CD4-positive, alpha-beta T cell treated with Interleukin-4 for 4 hours (primary cell): ENCODE measurements around the gene TRAF5.
"Not testable (repeated sequence)": the region's sequence is repeated elsewhere in the genome, so short reads cannot be mapped to it uniquely, and the experiment has no call there.

ENCODE experiments used
- DNase-seq: peaks from one replicate; pipeline ENCODE4 v3.0.0-alpha.2; 2020

Gene TRAF5

DNA sequence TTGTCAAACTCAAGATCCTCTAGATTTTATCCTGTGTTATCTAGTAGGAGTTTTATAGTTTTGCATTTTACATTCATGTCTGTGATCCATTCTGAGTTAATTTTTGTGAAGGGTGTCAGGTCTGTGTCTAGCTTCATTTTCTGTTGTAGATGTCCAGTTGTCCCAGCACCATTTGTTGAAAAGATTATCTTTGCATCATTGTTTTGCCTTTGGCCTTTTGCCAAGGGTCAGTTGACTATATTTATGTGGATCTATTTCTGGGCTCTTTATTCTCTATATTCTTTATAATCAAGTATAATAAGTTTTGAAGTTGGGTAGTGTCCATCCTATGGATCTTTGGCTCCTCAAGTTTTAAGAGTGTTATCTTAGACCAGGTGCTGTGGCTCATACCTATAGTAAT is 21.9 kb downstream of the TRAF5 start:
- no peak for DNase-seq

DNA sequence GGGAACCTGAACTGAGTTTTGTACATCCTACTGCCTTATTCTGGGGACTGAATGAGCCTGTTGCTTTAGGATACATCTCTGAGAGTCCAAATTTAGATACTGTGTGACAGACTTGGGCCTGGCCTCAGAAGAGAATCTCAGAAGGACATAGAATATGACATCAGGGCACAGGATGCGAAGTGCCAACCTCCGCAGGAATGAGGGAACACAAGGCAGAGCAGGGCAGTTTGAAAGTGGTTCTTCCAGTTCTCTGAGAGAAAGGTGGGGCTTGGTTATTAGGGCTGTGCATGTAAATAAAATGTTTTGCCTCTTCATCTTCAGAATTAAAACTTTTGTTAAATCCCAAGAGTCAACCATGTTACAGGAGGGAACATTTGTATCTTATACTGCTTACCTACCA is 23.1 kb downstream of the TRAF5 start:
- DNase-seq, result no peak

DNA sequence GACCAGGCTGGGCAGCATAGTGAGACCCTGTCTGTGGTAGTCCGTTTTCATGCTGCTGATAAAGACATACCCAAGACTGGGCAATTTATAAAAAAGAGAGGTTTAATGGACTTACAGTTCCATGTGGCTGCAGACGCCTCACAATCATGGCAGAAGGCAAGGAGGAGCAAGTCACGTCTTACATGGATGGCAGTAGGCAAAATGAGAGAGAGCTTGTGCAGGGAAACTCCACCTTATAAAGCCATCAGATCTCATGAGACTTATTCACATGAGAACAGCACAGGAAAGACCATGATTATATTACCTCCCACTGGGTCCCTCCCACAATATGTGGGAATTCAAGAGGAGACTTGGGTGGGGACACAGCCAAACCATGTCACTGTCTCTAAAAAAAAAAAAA is 25.4 kb downstream of the TRAF5 start:
- not testable (repeated sequence) for DNase-seq

DNA sequence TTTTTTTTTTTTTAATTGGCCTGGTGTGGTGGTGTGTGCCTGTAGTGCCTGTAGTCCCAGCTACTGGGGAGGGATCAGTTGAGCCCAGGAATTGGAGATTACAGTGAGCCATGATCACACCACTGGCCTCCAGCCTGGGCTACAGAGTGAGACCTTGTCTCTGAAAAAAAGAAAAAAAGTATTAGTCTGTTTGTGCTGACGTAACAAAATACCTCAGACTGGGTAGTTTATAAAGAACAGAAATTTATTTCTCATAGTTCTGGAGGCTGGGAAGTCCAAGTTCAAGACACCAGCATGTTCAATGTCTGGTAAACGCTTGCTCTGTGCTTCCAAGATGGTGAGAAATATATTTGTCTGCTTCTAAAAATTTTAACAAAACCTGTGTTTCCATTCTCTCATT is 25.8 kb downstream of the TRAF5 start:
- DNase-seq, result no peak

DNA sequence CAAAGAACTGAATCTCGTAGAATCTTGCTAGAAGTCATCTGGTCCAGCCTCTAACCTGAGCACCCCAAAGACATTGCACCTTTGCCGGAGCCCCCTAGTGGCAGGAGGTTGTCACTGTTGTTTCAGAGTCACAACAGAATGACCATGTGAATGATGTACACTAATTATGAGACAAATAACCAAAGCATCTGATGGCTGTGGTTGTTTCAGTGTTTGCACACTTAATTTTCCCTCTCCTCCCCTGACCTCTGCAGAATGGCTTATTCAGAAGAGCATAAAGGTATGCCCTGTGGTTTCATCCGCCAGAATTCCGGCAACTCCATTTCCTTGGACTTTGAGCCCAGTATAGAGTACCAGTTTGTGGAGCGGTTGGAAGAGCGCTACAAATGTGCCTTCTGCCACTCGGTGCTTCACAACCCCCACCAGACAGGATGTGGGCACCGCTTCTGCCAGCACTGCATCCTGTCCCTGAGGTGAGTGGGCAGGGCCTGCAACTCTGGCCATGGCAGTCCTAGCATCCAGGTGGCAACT is 26.4 kb downstream of the TRAF5 start:
- peak; percentile 70 for DNase-seq

DNA sequence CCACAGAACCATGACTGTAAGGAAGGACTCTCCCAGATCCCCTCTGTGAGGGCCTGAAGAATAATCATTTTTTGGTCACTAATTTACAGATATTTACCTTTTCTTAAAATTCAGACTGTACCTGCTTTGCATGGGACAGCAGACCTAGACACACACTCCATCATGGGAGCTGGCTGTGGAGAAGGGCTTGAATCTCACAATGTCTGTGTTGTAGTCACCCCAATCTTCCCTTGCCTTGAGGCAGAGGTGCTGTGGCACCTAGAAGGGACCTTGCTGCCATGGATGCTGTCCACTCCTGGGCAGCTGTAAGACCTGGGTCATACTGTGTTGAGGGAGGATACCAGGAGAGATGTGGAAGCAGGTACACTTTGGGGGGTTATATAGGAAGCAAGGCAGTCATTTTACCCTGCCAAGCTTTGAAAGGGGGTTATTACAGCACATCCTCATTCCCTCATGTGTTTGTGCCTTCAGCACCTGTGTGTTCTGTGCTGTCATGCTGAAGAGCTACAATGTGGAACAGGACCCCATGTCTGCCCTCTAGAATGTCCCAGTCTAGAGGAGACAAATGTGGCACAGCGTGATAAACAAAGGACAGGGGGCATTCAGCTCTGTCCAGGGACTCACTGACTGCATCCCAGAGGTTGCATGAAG is 27.1 kb downstream of the TRAF5 start:
- no peak for DNase-seq

DNA sequence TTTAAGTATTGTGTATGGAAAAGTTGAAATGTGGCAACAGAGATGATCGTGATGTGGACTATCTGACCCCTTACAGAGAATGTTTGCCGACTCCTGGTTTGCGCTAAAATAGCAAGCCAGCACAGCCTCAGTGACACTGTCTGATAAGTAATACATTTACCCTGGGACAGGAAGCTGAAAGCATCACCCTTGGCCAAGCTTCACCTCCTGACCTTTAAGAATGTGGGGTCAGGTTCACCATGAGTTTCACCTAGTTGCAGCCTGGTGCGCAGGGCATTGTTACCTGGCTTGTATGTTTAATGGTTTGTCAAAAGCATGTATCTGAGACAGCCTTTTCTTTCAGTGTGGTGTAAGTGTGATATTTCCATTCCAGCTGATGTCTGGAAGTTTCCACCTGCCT is 29.2 kb downstream of the TRAF5 start:
- no peak for DNase-seq

DNA sequence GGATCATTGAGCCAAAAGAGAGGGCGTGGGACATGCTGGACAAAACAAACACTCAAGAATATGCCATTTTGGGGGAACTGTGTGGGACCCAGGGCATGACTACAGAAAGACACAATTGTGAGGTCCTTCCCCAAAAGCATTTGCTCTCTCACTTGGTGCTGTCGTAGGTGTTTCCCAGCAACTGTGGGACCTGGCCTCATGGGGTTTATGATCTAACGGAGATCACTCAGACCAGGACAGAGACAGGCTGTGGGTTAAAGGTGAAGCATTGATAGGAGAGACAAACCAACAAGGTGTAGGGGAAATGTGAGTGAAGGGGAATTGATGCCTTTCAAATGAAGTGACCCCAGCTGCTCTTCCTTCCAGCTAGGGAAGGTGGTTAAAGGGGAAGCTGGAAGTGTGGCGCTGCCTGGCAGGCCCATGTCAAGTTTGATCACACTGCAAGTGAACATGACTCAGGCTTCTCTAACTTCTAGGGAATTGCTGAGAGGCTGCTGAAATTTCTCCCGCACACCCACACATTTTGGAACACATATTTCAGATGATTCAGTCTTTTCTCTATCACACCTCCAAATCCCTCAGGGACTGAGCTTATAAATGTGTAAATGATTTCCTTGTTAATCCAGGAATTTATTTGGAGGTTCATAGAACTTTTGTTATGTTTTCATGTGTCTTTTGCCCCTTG is 30.2 kb downstream of the TRAF5 start:
- no peak for DNase-seq

DNA sequence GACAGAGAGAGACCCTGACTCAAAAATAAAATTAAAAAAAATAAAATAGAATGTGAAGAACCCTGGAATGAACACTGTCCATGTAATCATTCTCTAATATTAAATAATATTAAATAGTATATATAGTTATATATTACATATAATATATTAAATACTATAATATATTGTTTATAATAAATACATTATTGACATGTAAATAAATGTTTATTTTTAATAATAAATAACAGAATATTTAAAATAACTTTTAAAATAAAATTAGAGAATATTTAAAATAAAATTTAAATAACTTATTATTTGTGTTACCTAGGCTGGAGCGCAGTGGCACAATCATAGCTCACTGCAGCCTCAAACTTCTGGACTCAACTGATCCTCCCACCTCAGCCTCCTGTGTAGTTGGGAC is 32.1 kb downstream of the TRAF5 start:
- DNase-seq, result no peak

DNA sequence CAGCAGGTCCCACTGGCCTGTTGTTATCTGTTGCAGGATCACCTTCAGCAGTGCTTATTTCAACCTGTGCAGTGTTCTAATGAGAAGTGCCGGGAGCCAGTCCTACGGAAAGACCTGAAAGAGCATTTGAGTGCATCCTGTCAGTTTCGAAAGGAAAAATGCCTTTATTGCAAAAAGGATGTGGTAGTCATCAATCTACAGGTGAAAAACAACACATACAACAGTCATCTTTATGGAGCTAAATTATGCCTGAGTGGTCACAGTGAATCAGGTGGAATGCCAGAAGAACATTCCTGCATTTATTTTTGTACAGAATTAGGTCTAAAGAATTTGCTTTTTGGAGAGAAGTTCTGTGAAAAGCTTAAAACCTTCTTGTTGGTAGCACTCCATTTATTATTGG is 33.2 kb downstream of the TRAF5 start:
- DNase-seq, result no peak

DNA sequence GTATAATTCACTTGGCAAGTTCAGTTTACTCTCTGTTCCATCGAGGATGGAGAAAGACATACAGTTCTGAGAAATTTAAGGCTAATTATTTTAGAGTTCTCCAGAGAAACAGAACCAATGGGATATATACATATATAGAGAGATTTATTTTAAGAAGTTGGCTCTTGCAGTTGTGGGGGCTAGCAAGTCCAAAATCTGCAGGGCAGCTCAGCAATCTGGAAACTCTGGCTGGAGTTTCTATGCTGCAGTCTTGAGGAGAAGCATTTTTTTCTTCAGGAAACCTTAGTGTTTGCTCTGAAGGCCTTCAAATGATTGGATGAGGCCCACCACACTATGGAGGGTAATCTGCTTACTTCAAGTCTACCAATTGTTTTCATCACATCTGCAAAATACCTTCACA is 34.6 kb downstream of the TRAF5 start:
- no peak for DNase-seq

DNA sequence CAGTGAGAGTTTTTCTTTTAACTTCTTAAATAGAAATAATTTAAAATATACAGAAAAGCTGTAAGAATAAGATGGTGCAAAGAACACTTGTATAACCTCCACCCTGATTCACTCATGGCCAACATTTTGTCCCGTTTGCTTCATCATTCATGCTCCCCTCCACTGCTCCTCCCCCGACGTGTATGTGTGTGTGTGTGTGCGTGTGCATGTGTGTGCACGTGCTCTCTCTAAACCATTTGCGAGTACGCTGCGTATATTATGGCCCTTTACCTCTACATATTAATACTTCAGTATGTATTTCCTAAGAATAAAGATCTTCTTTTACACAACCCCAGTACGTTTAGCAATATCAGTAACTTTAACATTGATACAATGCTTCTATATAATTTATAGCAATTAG is 43.0 kb downstream of the TRAF5 start:
- DNase-seq, result no peak

DNA sequence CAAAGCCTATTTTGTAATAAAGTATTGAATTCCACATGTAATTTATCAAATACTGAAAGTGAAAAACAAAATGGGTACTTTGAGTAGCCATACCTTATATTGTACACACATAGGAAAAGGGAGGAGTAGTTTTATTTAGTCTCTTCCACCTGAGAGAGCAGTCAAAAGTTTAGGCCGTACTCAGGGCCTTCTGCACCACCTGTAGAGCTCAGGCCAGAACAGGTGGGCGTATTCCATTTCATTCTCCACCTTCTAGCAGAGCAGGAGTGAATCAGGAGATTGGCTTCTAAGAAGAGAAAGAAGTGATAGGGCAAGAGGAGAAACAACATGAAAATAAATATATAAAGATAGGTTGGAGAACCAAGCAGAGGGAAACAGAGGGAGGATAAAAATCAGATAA is 44.0 kb downstream of the TRAF5 start:
- DNase-seq, result no peak

DNA sequence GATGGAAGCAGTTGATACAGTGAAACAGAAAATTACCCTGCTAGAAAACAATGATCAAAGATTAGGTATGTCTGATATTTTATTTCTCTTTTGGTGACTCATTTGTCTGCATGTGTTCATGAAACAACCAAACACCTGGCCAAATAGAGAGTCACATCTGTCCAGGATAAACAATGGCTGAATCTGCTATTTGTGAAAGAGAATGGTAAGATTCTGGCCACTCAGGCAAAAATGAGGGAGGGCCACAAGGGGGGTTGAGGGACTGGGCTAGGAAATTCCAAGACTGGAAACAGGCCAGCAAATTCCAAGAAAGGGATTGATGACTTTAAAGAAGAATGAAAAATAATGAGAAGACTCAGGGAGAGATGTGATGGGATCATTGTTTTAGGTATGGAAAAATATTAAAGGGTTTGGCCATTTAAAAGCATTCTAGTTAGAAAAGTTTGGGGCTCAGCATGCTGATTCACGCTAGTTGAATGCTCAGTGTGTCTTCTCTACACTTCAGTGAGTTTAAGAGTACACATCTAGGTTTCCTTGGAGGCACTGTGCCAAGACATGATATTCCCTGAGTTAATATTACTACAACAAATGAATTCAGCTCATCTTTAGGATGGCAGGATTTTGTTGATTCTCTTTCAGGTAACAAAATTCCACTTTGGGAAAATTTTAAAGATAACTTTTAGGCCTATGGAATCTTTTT is 44.9 kb downstream of the TRAF5 start:
- no peak for DNase-seq

DNA sequence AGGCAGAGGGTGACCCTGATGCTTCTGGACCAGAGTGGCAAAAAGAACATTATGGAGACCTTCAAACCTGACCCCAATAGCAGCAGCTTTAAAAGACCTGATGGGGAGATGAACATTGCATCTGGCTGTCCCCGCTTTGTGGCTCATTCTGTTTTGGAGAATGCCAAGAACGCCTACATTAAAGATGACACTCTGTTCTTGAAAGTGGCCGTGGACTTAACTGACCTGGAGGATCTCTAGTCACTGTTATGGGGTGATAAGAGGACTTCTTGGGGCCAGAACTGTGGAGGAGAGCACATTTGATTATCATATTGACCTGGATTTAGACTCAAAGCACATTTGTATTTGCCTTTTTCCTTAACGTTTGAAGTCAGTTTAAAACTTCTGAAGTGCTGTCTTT is 45.8 kb downstream of the TRAF5 start:
- DNase-seq, result no peak

DNA sequence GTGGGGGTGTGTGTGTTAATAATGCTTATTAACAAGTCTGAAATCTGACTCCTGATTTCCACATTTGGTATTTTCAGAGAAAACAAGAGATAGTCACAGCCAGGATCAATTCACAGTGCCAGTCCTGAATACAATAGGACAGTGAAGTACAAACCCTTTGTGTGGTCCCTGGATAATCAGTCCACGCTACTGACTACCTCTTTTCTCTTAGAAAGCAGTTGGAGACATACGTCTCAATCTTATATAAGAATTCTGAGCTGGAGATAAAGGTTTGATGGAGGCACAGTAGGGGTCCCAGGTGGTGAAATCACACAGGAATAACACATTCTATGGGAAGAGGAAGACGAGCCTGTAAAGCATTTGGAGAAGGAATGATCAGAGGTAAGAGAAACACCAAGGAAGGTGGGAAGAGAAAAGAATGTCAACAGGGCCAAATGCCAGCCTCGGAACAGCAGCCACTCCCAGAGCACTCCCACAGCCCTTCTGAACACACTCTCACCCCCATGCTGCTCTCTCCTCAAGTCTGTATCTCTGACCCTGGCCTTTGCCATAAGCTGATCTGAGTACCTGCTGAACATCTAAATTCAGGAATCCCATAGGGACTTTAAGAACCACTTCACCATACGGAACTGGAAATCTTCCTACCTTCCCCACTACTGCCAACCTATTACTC is 48.6 kb downstream of the TRAF5 start:
- DNase-seq, result no peak

DNA sequence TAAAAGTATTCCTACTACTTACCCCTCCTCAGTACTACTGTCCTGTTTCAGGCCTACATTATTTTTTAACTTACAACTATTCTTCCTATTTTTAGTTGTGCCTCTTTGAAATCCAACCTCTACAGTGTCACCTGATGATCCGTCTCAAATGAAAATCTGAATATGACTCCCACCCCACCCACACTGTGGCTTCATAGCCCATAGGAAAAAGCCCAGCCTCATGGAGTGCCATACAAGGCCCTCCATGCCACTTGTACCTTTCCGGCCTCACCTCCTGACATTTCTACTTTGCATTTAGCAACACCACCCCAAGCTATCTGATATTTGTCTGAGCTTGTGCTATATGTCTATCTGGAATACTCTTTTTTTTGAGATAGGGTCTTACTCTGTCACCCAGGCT is 49.3 kb downstream of the TRAF5 start:
- DNase-seq, result no peak

DNA sequence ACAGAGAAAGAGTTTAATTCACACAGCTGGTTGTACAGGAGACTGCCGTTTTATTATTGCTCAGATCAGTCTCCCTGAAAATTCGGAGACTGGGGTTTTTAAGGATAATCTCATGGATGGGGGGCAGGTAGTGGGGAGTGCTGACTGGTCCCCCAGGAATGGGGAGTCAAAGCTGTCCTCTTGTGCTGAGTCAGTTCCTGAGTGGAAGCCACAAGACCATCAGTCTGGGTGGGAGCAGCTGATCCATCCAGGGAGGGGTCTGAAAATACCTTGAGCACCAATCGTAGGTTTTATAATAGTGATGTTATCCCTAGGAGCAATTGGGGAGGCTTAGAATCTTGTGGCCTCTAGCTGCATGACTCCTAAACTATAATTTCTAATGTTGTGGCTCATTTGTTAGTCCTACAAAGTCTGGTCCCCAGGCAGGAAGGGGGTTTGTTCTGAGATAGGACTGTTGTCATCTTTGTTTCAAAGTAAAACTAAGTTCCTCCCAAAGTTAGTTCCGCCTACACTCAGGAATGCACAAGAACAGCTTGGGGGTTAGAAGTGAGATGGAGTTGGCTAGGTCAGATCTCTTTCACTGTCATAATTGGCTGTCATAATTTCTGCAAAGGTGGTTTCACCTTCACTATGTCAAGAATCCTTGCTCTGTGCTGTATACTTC is 50.3 kb downstream of the TRAF5 start:
- no peak for DNase-seq

DNA sequence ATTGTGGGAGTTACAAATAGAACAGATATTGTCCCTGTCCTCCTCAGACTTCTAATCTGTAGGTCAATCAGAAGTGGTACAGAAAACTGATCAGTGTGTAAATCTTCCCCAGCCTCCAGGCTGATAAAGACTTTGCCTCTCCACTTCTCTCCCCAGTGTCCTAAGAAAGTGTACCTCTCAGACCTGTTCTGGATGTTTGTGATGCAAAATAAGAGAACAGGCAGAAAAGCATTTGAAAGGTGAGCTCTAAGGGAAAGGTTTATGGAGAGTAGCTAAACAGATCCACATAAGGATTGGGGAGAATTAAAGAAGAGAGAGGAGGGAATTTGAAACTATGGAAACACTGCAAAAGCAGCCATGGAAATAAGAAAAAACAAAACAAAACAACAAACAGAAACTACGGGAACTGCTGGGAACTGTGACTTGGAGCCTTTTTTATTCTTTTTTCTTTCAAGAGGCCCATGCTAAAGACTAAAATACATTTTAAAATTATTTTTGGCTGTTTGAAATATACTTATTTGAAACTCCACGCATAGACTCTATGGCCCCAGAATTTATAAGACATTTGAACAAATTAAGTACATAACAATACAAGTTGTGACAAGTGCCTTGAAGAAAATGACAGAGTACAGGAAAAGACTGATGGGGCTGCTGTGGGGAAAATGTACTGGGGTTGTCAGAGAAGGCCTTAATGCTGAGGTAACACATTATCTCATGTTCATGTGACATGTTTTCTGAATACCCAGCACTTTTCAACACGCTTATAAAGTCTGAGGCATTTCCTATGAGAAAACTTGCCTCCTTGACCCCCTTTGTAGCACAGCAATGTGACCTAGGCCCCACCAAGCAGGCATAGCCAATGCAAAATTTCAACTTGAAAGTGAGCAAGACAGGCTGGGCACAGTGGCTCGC is 51.2 kb downstream of the TRAF5 start:
- no peak for DNase-seq

DNA sequence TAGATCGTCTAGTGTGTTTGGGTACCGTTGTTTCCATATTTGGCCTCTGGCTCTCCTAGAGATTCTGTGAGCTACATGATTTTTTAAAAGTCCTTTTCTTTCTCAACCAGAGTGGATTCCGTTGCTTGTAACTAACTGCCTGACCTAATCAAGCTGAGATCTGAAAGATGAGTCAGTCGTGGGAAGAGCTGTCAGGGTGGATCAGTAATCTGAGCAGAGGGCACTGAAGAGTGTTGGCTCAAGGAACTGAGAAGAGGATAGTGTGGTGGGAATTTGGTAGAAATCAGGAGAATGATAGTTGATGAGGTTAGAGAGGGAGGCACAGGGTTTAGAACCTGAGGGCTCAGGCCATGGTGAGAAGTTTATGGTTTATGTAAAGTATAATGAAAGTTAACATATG is 52.2 kb downstream of the TRAF5 start:
- no peak for DNase-seq

DNA sequence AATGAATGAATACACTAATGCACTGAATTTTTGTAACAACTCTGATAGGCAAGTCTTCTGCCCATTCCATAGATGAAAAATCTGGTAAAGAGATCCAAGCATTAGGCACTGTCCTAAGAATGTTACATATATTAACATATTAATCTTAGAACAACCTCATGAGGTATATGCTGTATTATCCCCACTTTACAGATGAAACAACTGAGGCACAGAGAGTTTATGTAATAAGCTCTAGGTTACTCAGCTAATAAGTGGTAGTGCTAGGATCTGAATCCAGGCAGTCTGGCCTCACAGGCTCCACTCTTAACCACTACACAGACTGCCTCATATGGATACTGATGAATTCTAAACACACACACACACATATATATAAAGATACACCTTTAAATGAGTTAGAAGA is 52.8 kb downstream of the TRAF5 start:
- DNase-seq, result no peak
